HG03457 (cell line): Measurements from ENCODE around the gene FXN.
"Not testable (repeated sequence)": the region's sequence is repeated elsewhere in the genome, so short reads cannot be mapped to it uniquely, and the experiment has no call there.

Experiments
- ATAC-seq: cut with Tn5 transposase; IDR thresholded peaks from one replicate; pipeline ENCODE4 v1.9.1; 2021; ENCODE audit warnings: moderate number of reproducible peaks; ENCODE audit not compliant: unreplicated experiment

The FXN gene

GRCh38 chr9:69023650-69024049 is 11.9 kb upstream of the FXN start:
- no peak for ATAC-seq

GRCh38 chr9:69027355-69028097 is 8.0 kb upstream of the FXN start:
- no peak for ATAC-seq

- ATAC-seq: no peak
Observed at GRCh38 chr9:69028754-69029153, 6.8 kb upstream of the FXN start.

- no peak for ATAC-seq
Observed at GRCh38 chr9:69029535-69029934, 6.0 kb upstream of the FXN start.

GRCh38 chr9:69030851-69031645 is 4.5 kb upstream of the FXN start:
- no peak for ATAC-seq

GRCh38 chr9:69034071-69034470 is 1.5 kb upstream of the FXN start:
- no peak for ATAC-seq

GRCh38 chr9:69036309-69036708 is 757 bp downstream of the FXN start:
- no peak for ATAC-seq

GRCh38 chr9:69036799-69037198 is 1.2 kb downstream of the FXN start:
- ATAC-seq: no peak

- no peak for ATAC-seq
Observed at GRCh38 chr9:69040646-69041045, 5.1 kb downstream of the FXN start.

GRCh38 chr9:69044240-69045219 is 9.0 kb downstream of the FXN start:
- no peak for ATAC-seq

GRCh38 chr9:69045821-69046220 is 10.3 kb downstream of the FXN start:
- ATAC-seq: no peak

- no peak for ATAC-seq
Observed at GRCh38 chr9:69046723-69047122, 11.2 kb downstream of the FXN start.

- ATAC-seq: no peak
Observed at GRCh38 chr9:69047371-69047770, 11.8 kb downstream of the FXN start.

- ATAC-seq: no peak
Observed at GRCh38 chr9:69049094-69049493, 13.5 kb downstream of the FXN start.

- ATAC-seq: not testable (repeated sequence)
Observed at GRCh38 chr9:69050936-69051335, 15.4 kb downstream of the FXN start.

GRCh38 chr9:69054989-69055388 is 19.4 kb downstream of the FXN start:
- no peak for ATAC-seq

GRCh38 chr9:69056191-69056815 is 20.8 kb downstream of the FXN start:
- ATAC-seq: no peak

- no peak for ATAC-seq
Observed at GRCh38 chr9:69058101-69058500, 22.5 kb downstream of the FXN start.

- no peak for ATAC-seq
Observed at GRCh38 chr9:69060766-69061165, 25.2 kb downstream of the FXN start.

GRCh38 chr9:69062195-69062594 is 26.6 kb downstream of the FXN start:
- no peak for ATAC-seq

- ATAC-seq: no peak
Observed at GRCh38 chr9:69063839-69064238, 28.3 kb downstream of the FXN start.
